ENCODE data around the gene LSS. TPM values are rescaled to one million over a fixed set of nuclear protein-coding genes. Genes with fewer than 3 reads are reported as not detected.
"Not testable (repeated sequence)": the region's sequence is repeated elsewhere in the genome, so short reads cannot be mapped to it uniquely, and the experiment has no call there.

LSS gene
- total and polyA plus RNA-seq, 9 donors: 27.0 to 47.4 (median 35.8) TPM

DNA sequence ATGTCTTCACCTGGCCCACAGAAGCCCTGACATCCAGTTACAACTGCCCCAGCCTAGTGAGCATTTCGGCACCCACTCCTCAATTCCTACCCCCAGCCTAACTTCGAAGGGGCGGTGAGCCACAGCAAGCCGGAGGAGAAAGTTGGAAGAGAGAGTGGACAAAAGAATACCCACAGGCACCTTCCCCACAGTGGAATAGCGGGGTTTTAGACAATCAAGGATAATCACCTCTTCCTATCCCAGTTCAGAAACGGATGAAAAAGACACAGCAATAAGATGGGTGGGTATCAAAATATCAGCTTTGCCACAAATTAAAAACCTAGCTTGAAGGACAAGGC, 1.3 kb upstream of the LSS start:
- no peaks in the 10 kb centered on the region for H3K27me3 ChIP-seq (ENCODE audit: control insufficient read depth, insufficient read depth, low read length)
- H3K9me3 ChIP-seq (replicated peaks; ENCODE audit: control insufficient read depth, low read depth, low read length): no peaks in the 10 kb centered on the region
- no CpG with 5 or more reads among the region's 6 CpGs for WGBS (ENCODE audit: insufficient coverage)
- H3K4me3 ChIP-seq (ENCODE audit: low read length): peak overlapping the region; percentile 71
- H3K27ac ChIP-seq (ENCODE audit: low read length): no peak overlapping the region
- H3K36me3 ChIP-seq (ENCODE audit: control insufficient read depth, insufficient read depth, low read length): peaks cover 22% of the 10 kb centered on the region
- no peak for DNase-seq
- H3K4me1 ChIP-seq (ENCODE audit: control insufficient read depth, insufficient read depth, low read length): peaks cover 16% of the 10 kb centered on the region

GRCh38 chr21:46229133-46229922, 754 bp upstream of the LSS start:
- H3K27me3 ChIP-seq (ENCODE audit: control insufficient read depth, insufficient read depth, low read length): no peaks in the 10 kb centered on the region
- DNase-seq: peak; percentile 56
- H3K36me3 ChIP-seq (ENCODE audit: control insufficient read depth, insufficient read depth, low read length): peaks cover 16% of the 10 kb centered on the region
- peak overlapping the region; percentile 71 for H3K4me3 ChIP-seq (ENCODE audit: low read length)
- H3K4me1 ChIP-seq (ENCODE audit: control insufficient read depth, insufficient read depth, low read length): peaks cover 16% of the 10 kb centered on the region
- peak overlapping the region; percentile 65 for H3K27ac ChIP-seq (ENCODE audit: low read length)
- H3K9me3 ChIP-seq (replicated peaks; ENCODE audit: control insufficient read depth, low read depth, low read length): no peaks in the 10 kb centered on the region
- WGBS (ENCODE audit: insufficient coverage): 3% methylated on average over 67 of the region's 72 CpGs

DNA sequence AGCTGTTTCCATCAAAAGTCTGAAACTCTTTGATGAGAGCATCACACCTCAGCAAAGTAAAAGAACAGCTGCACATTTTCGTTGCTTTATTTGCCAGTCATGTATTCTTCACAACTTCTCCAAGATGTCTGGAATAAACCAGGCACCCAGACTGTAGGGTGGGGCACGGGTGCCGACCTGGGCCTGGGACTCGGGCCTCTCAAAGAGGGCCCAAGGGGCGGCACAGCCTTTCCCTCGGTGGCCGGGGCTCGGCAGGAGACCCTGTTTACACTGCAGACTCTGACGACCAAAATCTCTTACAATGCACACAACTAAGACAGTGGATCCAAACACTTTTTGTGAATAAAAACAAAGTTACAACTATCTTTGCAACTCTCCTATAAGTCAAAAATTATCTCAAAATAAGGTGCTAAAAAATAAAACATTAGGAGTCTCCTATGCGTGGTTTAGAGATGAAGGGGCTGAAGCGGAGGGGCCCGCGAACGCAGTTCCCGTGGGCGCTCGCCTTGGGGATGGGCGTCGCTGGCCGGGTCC, 696 bp downstream of the LSS start:
- WGBS (ENCODE audit: insufficient coverage): 1% methylated on average over 14 of the region's 20 CpGs
- Histone ChIP-seq H3K36me3 (ENCODE audit: control insufficient read depth, insufficient read depth, low read length) (peaks cover 4% of the 10 kb centered on the region), H3K4me3 (ENCODE audit: low read length) (peak overlapping the region; percentile 87), H3K27ac (ENCODE audit: low read length) (peak overlapping the region; percentile 81), H3K27me3 (ENCODE audit: control insufficient read depth, insufficient read depth, low read length) (no peaks in the 10 kb centered on the region), H3K4me1 (ENCODE audit: control insufficient read depth, insufficient read depth, low read length) (peaks cover 16% of the 10 kb centered on the region), H3K9me3 (replicated peaks; ENCODE audit: control insufficient read depth, low read depth, low read length) (no peaks in the 10 kb centered on the region)
- DNase-seq: peak; percentile 22

- Histone ChIP-seq H3K27ac (ENCODE audit: low read length) (no peak overlapping the region), H3K4me1 (ENCODE audit: control insufficient read depth, insufficient read depth, low read length) (peaks cover 16% of the 10 kb centered on the region), H3K36me3 (ENCODE audit: control insufficient read depth, insufficient read depth, low read length) (peaks cover 12% of the 10 kb centered on the region), H3K27me3 (ENCODE audit: control insufficient read depth, insufficient read depth, low read length) (no peaks in the 10 kb centered on the region), H3K4me3 (ENCODE audit: low read length) (no peak overlapping the region), H3K9me3 (replicated peaks; ENCODE audit: control insufficient read depth, low read depth, low read length) (no peaks in the 10 kb centered on the region)
- no peak for DNase-seq
- WGBS (ENCODE audit: insufficient coverage): 51% methylated on average over 3 of the region's 4 CpGs
Observed at GRCh38 chr21:46226920-46227599, 1.5 kb downstream of the LSS start.

- Histone ChIP-seq H3K4me1 (ENCODE audit: control insufficient read depth, insufficient read depth, low read length) (peaks cover 16% of the 10 kb centered on the region), H3K4me3 (ENCODE audit: low read length) (no peak overlapping the region), H3K9me3 (replicated peaks; ENCODE audit: control insufficient read depth, low read depth, low read length) (no peaks in the 10 kb centered on the region), H3K27ac (ENCODE audit: low read length) (no peak overlapping the region), H3K36me3 (ENCODE audit: control insufficient read depth, insufficient read depth, low read length) (peaks cover 18% of the 10 kb centered on the region), H3K27me3 (ENCODE audit: control insufficient read depth, insufficient read depth, low read length) (no peaks in the 10 kb centered on the region)
- WGBS (ENCODE audit: insufficient coverage): 100% methylated on average over 1 of the region's 1 CpG
- DNase-seq: no peak
Observed at GRCh38 chr21:46226146-46226545, 2.4 kb downstream of the LSS start.

GRCh38 chr21:46223661-46224060, 4.9 kb downstream of the LSS start:
- not testable (repeated sequence) for H3K4me3 ChIP-seq (ENCODE audit: low read length); H3K27me3 ChIP-seq (ENCODE audit: control insufficient read depth, insufficient read depth, low read length); DNase-seq; H3K9me3 ChIP-seq (replicated peaks; ENCODE audit: control insufficient read depth, low read depth, low read length); H3K27ac ChIP-seq (ENCODE audit: low read length)
- Histone ChIP-seq H3K4me1 (ENCODE audit: control insufficient read depth, insufficient read depth, low read length) (peaks cover 10% of the 10 kb centered on the region), H3K36me3 (ENCODE audit: control insufficient read depth, insufficient read depth, low read length) (peaks cover 36% of the 10 kb centered on the region)
- 97% methylated on average over 11 of the region's 18 CpGs for WGBS (ENCODE audit: insufficient coverage)

DNA sequence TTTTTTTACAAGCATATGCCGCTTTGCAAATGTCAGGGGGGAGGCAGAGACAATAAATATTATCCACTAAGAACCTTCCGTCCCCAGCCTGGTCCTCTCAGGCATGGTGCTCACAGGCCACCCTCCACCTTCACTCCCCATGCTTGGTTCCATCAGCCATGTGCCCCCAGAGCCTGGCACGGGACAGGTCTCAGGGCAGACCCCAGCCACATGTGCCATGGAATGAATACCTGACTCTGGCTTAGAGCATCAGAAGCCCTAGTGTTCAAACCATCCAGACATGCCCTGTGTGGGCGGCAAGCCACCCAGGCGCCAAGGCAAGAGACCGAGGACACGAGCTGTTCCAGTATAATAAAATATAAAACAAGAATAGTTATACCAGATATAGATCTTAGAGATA, 5.4 kb downstream of the LSS start:
- Histone ChIP-seq H3K36me3 (ENCODE audit: control insufficient read depth, insufficient read depth, low read length) (peaks cover 36% of the 10 kb centered on the region), H3K27me3 (ENCODE audit: control insufficient read depth, insufficient read depth, low read length) (no peaks in the 10 kb centered on the region), H3K4me1 (ENCODE audit: control insufficient read depth, insufficient read depth, low read length) (peaks cover 10% of the 10 kb centered on the region), H3K27ac (ENCODE audit: low read length) (no peak overlapping the region), H3K9me3 (replicated peaks; ENCODE audit: control insufficient read depth, low read depth, low read length) (no peaks in the 10 kb centered on the region), H3K4me3 (ENCODE audit: low read length) (no peak overlapping the region)
- 100% methylated on average over 1 of the region's 7 CpGs for WGBS (ENCODE audit: insufficient coverage)
- DNase-seq: no peak

GRCh38 chr21:46222436-46223116, 6.0 kb downstream of the LSS start:
- WGBS (ENCODE audit: insufficient coverage): 29% methylated on average over 4 of the region's 11 CpGs
- Histone ChIP-seq H3K27me3 (ENCODE audit: control insufficient read depth, insufficient read depth, low read length) (no peaks in the 10 kb centered on the region), H3K27ac (ENCODE audit: low read length) (no peak overlapping the region), H3K4me1 (ENCODE audit: control insufficient read depth, insufficient read depth, low read length) (peaks cover 7% of the 10 kb centered on the region), H3K36me3 (ENCODE audit: control insufficient read depth, insufficient read depth, low read length) (peaks cover 39% of the 10 kb centered on the region), H3K4me3 (ENCODE audit: low read length) (no peak overlapping the region), H3K9me3 (replicated peaks; ENCODE audit: control insufficient read depth, low read depth, low read length) (no peaks in the 10 kb centered on the region)
- no peak for DNase-seq

GRCh38 chr21:46221664-46222435, 6.7 kb downstream of the LSS start:
- 89% methylated on average over 16 of the region's 16 CpGs for WGBS (ENCODE audit: insufficient coverage)
- Histone ChIP-seq H3K9me3 (replicated peaks; ENCODE audit: control insufficient read depth, low read depth, low read length) (no peaks in the 10 kb centered on the region), H3K27me3 (ENCODE audit: control insufficient read depth, insufficient read depth, low read length) (no peaks in the 10 kb centered on the region), H3K4me1 (ENCODE audit: control insufficient read depth, insufficient read depth, low read length) (no peaks in the 10 kb centered on the region), H3K36me3 (ENCODE audit: control insufficient read depth, insufficient read depth, low read length) (peaks cover 44% of the 10 kb centered on the region), H3K4me3 (ENCODE audit: low read length) (no peak overlapping the region), H3K27ac (ENCODE audit: low read length) (no peak overlapping the region)
- no peak for DNase-seq

Data from muscle of leg (tissue), 11 donors.